Fibroblast of the aortic adventitia (primary cell): Measurements from ENCODE around the gene LSAMP. TPM values are rescaled to one million over a fixed set of nuclear protein-coding genes. Genes with fewer than 3 reads are reported as not detected.

Source experiments
- DNase-seq: peaks from one replicate; pipeline ENCODE4 v3.0.0-alpha.2; 2010; ENCODE audit warnings: low read depth
- H3K4me3 ChIP-seq: 2 replicates; pipeline ENCODE4 v1.5.1; 2011; ENCODE audit warnings: low read depth, mild to moderate bottlenecking, control low read depth, low read length, moderate library complexity
- total RNA-seq: library from RNA; depleted of rRNA; stranded (reverse); fragments of >200 nt; gene quantifications from 2 replicates; pipeline ENCODE4 v1.2.3, GENCODE V29; 2012; ENCODE audit warnings: low replicate concordance
- TF ChIP-seq, protein P1 (sequence below): IDR thresholded peaks from 2 replicates; pipeline ENCODE4 v1.5.1; 2011; ENCODE audit warnings: mild to moderate bottlenecking, low read length, control low read depth, inconsistent platforms; ENCODE audit not compliant: insufficient read depth

LSAMP gene
- total RNA-seq, 1 donor, result 9.8 TPM

DNA sequence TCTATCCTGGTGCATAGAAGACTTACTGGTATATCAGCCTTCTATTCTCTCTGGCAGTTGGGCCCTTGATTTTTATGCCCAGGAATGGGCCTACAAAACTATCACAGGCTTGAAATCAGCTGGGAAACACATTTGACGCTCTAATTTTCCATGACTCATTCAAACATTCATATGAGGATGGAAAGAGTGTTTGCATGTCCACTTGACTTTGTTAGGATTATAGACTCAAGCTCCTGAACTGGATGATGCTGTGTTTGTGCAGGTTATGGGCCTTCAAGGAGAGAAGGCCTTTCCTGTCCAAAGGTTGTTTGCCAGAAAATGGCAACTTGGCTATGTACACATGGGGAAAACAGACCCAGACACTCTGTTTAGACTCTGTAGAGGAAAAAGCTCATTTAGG, 602.1 kb downstream of the LSAMP start:
- H3K4me3 ChIP-seq, result no peak overlapping the region
- no peak for DNase-seq
- TF ChIP-seq, protein P1, sequence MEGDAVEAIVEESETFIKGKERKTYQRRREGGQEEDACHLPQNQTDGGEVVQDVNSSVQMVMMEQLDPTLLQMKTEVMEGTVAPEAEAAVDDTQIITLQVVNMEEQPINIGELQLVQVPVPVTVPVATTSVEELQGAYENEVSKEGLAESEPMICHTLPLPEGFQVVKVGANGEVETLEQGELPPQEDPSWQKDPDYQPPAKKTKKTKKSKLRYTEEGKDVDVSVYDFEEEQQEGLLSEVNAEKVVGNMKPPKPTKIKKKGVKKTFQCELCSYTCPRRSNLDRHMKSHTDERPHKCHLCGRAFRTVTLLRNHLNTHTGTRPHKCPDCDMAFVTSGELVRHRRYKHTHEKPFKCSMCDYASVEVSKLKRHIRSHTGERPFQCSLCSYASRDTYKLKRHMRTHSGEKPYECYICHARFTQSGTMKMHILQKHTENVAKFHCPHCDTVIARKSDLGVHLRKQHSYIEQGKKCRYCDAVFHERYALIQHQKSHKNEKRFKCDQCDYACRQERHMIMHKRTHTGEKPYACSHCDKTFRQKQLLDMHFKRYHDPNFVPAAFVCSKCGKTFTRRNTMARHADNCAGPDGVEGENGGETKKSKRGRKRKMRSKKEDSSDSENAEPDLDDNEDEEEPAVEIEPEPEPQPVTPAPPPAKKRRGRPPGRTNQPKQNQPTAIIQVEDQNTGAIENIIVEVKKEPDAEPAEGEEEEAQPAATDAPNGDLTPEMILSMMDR, result no peak

DNA sequence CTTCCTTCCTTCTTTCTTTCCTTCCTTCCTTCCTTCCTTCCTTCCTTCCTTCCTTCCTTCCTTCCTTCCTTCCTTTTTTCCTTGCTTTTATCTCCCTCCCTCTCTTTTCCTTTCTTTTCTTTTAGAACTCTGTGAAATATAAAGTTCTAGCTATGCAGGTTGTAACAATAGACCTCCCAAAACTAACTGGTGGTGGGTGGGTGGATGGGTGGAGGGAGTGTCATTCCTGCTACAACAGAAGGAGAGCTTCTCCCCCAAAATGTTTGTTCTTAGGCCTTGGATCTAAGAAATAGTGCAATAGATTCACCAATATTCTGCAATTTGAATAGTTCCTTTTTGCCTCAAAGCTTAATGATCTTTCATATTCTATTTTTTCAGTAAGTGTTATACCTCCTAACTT, 606.0 kb downstream of the LSAMP start:
- DNase-seq, result no peak
- TF ChIP-seq, protein P1, result no peak
- H3K4me3 ChIP-seq, result no peak overlapping the region

DNA sequence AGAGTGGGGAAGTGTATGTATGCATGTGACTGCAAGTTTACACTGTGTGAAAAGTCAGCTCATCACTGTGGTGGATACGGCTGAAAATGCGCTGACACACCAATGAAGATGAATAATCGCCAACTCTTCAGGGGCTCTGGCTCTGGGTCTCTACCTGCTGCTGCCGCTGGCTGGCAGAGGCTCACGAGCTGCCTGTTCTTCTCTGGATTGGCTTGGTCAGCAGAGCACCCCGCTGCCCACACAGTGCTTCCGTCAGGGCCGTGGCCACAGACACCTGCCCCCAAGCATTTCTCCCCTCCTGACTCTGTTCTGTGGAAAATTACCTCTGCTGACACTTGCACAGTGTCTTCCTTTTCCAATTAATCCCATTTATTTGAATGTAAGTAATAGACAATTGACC, 606.5 kb downstream of the LSAMP start:
- TF ChIP-seq, protein P1, result no peak
- H3K4me3 ChIP-seq, result no peak overlapping the region
- no peak for DNase-seq

DNA sequence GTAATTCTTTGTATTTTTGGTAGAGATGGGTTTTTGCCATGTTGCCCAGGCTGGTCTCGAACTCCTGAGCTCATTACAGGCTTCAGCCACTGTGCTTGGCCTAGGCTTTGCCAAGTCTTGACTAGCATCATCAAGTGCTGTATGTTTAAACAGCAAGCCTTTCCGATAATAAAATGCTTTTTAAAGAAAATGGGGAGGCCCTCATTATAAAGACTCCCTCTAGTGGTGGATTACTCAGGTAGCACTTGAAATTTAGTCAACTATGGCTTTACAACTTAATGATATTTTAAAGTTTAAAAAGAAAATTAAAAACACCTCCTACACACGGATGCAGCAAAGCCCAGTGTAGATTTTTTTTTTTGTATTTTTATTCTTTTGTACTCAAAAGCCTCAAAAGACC, 608.3 kb downstream of the LSAMP start:
- H3K4me3 ChIP-seq, result no peak overlapping the region
- TF ChIP-seq, protein P1, result peak; percentile 69
- peak; percentile 48 for DNase-seq

DNA sequence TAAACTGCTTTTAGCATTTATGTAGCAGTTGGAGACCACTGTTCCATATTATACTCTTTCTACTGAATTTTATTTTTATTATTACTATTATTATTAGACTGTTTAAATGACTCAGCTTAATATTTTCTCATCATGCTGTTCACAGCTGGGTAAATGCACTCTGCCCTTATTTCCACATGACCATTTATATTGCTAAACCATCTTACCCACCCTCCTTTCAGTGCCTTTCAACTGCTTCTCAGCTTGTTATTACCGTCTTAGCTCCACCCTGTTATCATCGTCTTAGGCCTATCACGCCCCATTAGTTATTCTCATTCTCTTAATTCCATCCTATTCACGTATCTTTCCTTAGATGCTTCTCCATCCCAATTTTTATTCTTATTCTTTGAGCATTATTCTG, 609.3 kb downstream of the LSAMP start:
- TF ChIP-seq, protein P1, result no peak
- no peak overlapping the region for H3K4me3 ChIP-seq
- DNase-seq, result no peak

DNA sequence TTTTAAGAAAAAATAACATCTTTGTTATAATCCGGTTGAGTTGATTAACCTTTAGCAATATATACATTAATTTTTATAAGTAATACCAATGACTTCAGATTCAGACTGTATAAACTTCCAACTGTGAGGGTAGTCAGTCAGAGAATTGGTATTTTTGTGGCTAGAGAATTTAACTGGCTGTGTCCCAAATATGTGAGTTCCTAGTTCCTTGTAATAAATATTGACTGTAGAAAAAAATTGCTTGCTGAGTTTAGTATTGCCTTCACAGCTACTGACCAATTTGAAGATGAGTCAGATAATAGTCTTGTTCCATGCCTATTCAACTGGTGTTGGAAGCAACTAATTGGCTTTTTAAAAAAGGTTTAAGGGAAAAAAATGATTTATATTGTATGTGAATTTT, 611.2 kb downstream of the LSAMP start:
- H3K4me3 ChIP-seq, result no peak overlapping the region
- DNase-seq, result peak; percentile 72
- TF ChIP-seq, protein P1, result no peak

DNA sequence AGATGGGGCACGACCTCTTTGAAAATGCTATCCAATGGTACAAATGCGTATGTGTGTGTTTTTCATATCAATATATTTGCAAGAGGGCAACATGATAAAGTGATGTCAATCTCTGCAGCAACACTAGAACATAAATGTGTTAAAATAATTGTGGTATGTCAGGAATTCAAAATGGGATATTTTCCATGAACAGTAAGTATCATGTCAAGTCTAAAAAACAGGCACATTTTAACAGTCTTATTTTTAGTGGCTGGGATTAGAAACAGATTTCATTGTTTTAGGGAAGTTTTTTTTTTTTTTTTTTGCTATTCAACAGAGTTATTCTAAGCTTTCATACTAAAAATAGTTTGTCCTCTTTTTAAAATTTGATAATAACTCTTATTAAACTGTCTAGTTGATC, 612.2 kb downstream of the LSAMP start:
- DNase-seq, result peak; percentile 44
- no peak overlapping the region for H3K4me3 ChIP-seq
- TF ChIP-seq, protein P1, result no peak
